Fibroblast of the aortic adventitia (primary cell): ENCODE data around the gene CYB5RL. TPM values are rescaled to one million over a fixed set of nuclear protein-coding genes. Genes with fewer than 3 reads are reported as not detected.

Experiments
- DNase-seq: peaks from one replicate; pipeline ENCODE4 v3.0.0-alpha.2; 2010; ENCODE audit warnings: low read depth
- H3K4me3 ChIP-seq: 2 replicates; pipeline ENCODE4 v1.5.1; 2011; ENCODE audit warnings: low read depth, mild to moderate bottlenecking, control low read depth, low read length, moderate library complexity
- total RNA-seq: library from RNA; depleted of rRNA; stranded (reverse); fragments of >200 nt; gene quantifications from 2 replicates; pipeline ENCODE4 v1.2.3, GENCODE V29; 2012; ENCODE audit warnings: low replicate concordance
- TF ChIP-seq, protein P1 (sequence below): IDR thresholded peaks from 2 replicates; pipeline ENCODE4 v1.5.1; 2011; ENCODE audit warnings: mild to moderate bottlenecking, low read length, control low read depth, inconsistent platforms; ENCODE audit not compliant: insufficient read depth

Gene CYB5RL
- total RNA-seq, 1 donor: 10.9 TPM

DNA sequence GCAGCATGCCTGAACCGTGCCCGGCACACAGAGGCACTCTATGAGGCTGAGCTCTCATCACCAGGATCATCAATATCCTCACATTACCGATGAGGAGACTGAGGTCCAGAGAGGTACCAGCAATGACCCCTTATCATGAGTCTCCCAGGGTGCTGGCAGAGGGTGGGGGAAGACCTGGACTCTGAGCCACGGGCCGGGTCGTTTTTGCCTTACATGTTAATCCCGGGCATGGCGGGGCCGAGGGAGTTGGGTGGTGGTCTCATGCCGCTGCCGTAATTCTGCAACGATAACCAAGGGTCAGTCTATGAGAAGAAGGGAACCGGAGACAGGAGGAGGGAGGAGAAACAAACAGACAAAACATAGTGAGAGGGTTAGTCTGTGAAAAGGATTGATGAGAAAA lies 43.2 kb upstream of the CYB5RL start:
- DNase-seq: no peak
- TF ChIP-seq, protein P1, sequence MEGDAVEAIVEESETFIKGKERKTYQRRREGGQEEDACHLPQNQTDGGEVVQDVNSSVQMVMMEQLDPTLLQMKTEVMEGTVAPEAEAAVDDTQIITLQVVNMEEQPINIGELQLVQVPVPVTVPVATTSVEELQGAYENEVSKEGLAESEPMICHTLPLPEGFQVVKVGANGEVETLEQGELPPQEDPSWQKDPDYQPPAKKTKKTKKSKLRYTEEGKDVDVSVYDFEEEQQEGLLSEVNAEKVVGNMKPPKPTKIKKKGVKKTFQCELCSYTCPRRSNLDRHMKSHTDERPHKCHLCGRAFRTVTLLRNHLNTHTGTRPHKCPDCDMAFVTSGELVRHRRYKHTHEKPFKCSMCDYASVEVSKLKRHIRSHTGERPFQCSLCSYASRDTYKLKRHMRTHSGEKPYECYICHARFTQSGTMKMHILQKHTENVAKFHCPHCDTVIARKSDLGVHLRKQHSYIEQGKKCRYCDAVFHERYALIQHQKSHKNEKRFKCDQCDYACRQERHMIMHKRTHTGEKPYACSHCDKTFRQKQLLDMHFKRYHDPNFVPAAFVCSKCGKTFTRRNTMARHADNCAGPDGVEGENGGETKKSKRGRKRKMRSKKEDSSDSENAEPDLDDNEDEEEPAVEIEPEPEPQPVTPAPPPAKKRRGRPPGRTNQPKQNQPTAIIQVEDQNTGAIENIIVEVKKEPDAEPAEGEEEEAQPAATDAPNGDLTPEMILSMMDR: no peak

DNA sequence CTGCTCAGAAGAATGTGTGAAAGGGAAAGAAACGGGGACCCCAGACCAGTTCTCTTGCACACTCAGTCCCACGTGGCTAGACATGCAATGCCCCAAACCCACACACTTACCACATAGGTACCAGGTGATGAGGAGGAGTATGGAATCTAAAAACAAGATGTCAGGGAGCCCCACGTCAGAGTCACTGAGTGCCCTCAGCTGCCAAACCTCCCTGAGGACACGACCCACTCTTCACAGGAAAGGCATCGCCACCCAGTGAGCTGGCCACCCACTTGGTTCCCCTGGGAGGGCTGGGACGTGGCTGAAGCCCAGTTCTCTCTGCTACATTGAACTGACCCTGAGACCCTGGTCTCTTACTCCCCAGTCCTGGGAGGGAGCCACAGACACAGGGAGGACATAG lies 41.5 kb upstream of the CYB5RL start:
- no peak overlapping the region for H3K4me3 ChIP-seq
- DNase-seq: no peak
- TF ChIP-seq, protein P1: no peak

More for the DNA sequence above, 43.2 kb upstream of the CYB5RL start:
- no peak overlapping the region for H3K4me3 ChIP-seq

DNA sequence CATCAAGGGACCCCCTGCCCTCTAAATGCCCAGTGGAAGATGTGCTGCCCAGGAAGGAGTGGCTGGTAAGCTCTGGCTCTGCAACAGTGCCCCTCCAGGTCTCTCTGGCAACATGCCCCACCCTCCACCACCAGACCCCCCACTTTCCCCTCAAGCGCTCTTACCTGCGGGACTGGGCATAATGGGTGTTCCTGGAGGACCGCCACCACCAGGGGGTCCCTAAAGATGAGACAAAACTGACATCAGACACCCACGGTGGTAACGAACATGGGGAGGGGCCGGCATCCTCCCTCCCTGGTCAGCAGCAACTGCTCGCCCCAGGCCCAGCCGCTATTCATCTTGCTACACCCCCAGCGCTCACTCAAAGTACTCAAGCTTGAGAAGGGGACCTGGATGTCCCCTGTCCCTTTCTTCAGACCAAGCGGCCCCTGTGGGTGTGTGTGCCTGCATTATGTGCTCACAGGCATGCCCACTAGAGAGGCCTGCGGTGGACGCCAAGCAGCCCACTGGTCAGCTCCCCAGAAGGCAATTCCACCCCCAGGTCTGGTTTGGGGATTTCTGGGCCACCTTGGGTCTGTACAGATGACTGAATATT lies 41.0 kb upstream of the CYB5RL start:
- DNase-seq: no peak
- TF ChIP-seq, protein P1: no peak

DNA sequence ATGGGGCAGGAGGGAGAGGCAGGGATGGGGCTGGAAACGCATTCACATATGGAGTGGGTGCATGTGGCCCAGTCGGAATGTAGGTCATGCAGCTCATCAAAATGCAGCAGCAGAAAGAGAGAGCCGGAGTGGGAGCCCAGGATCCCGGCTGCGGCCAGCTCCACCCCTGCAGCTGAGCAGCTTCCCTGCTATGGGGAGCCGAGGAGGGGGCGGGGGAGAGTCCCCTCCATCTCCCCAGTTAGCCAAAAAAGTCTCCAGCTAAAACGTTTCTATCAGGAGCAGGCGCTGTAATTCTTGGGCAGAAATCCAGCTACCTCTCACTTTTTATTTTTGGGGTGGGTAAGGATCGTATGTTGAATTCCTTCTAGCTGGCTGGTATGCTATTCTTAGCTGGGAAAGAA lies 39.8 kb upstream of the CYB5RL start:
- TF ChIP-seq, protein P1: no peak
- DNase-seq: no peak
- H3K4me3 ChIP-seq: no peak overlapping the region

More for the DNA sequence above, 41.0 kb upstream of the CYB5RL start:
- H3K4me3 ChIP-seq: no peak overlapping the region

- TF ChIP-seq, protein P1: no peak
- no peak overlapping the region for H3K4me3 ChIP-seq
- DNase-seq: no peak
Measured at GRCh38 chr1:54239035-54239383, 39.2 kb upstream of the CYB5RL start.

GRCh38 chr1:54238353-54239034 lies 38.7 kb upstream of the CYB5RL start:
- no peak for DNase-seq
- TF ChIP-seq, protein P1: no peak
- no peak overlapping the region for H3K4me3 ChIP-seq
